ENCODE measurements around the gene LRRC9.
"Not testable (repeated sequence)": the region's sequence is repeated elsewhere in the genome, so short reads cannot be mapped to it uniquely, and the experiment has no call there.

The LRRC9 gene

DNA sequence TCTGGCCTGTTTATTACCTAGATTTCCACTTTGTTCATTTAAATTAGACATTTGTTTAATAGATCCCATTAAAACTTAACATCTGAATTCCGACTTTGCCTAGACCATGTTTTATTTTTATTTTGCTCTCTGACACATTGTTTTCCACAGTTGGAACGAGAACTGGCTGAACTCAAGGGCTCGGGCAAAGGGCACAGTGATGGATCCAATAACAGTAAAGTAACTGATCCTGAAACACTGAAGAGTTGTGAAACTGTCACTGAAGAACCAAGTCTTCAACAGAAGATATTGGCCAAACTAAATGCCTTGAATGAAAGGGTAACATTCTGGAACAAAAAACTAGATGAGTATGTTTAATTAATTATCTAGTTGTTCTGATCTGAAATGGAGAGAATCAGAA lies 39.7 kb downstream of the LRRC9 start:
- DNase-seq, result no peak

DNA sequence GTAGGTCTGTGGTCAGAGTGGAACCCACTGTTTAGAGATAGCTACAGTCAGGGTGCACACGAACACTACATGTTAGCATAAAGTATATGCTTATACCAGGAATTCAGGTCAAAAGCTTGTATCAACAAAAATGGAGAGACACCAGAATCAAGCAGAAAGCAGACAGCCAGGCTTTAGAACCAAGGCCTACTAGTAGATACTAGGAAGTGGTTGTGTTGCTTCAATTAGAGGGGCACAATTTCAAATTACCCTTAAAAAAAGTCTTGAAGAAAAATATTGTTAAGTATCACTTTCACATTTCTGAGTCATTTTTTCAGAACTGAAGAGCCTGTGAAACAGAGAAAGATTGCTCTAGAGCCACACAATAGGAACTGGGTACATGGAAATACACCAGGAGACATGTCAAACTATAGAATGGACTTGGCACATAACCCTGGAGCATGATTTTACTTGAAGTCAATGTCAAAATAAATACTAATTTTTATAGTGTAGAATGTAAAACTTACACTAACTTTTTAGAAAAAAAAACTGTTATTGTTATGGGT lies 41.6 kb downstream of the LRRC9 start:
- no peak for DNase-seq

DNA sequence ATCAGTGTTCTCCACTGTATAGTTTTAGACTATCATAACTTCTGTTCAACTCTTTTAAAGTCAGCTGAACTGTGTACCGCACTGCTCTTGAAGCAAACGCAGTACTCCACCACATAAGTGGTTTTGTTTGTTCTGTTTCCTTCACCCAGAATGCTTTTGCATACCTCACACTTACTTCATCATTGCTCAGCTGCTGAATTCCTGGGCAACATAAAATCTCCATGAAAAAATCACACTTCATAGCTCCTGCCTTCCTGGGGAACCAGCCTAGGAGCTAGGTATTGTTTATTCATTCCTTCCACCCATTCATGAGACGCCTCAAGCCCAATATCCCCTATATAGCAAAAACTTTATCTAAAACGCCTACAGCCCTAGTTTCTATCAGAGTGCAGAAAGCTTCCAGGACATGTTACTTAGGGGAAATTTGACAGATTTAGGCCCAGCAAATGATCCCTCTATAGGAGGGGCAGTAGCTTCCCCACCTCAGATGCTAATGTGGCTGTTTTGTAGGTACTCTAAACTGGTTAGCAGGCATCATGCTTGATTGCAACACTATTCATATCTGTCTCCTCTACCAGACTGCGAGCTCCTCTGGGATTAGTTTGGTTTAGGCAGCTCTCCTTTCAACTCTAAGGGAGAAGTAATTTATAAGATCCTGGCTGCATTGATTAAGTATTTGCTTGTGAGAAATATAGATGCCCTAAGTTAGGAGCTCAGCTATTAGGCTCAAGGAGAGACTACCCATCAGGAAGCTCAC lies 44.5 kb downstream of the LRRC9 start:
- DNase-seq, result no peak

DNA sequence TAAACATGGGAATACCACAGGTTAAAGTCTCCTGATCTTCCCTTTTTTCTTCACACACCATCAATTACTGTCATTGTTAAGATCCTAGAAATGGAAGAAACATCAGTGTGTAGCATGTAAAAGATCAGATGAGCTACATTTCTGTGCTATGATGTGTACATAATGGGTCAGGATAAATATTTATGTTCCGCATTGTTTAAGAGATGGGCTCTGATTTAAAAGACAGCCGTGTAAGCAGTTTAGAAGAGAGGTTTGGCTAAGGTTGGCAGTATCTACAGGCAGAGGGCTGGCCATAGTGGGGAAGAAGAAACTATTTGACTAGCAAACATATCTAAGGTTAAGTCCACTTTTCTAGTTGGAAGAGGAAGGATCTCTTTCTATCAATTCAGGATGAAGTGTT lies 49.4 kb downstream of the LRRC9 start:
- no peak for DNase-seq

DNA sequence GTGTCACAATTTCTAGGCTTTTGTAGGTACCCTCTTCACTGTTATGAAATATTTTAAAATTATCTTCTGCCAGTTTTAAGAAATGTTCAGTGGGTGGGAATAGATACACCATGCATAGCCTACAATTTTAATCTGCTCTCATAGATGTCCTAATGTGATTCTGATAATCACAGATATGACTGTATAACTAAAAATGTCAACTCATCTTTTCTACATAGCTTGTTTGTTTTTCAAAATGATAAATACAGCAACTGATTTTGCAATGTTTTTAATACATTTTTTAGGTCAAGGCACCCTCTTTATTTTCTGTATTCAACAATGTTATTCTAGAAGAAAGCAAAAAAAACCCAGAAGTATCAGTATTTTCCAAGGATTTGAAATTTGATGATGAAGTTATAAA lies 61.6 kb downstream of the LRRC9 start:
- no peak for DNase-seq

DNA sequence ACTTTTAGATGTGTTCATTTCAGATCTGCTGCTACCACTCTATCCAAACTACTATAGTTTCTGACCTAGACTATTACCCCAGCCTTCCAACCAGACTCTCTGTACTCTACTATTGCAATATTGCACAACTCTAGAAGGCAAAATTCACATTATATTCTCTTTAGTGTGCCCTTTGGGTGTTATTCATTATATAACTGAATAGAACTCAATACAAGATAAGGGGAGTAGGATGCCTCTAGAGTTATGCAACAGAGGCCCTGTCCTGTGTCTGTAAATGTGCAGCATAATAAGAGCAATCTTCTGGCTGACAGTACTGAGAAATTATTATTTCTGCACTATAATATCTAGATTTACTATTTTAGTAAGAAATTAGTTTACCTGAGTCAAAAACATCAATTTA lies 63.1 kb downstream of the LRRC9 start:
- DNase-seq, result no peak

DNA sequence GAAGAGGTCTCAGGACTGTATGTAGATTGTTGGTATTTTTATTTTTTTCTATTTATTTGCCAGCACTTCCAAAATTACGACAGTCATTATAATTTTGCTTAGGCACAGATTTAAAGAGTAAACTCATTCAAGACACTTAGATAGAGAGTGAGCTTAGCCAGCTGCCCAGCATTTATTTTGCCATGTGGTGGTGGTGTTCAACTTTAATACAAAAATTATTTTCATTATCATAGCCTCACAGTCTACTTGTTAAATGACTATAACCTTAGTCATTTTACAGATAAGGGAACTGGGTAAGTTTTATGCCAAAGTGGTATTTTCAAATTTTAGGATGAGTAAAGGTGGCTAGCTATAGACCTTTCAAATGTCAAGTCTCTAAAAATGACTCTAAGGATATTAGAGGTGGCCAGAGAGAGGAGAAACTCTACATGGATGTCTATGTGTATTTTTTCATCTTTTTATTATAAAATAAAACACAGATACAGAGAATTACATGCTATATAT lies 66.7 kb downstream of the LRRC9 start:
- no peak for DNase-seq

DNA sequence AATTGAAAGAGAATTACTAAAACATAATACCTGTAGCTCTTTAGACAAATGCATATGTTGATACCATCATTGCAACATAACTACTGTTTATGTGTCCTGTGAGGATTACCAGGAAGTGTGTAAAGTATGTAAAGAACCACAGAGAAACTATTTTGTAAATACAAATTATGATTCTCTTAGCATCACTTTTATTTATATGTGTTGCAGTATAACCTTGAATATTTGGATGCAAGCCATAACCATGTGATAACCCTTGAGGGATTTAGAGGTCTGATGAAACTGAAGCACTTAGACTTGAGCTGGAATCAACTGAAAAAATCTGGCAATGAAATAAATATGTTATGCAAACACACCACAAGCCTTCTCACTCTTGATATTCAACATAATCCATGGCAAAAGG lies 77.5 kb downstream of the LRRC9 start:
- DNase-seq, result no peak

DNA sequence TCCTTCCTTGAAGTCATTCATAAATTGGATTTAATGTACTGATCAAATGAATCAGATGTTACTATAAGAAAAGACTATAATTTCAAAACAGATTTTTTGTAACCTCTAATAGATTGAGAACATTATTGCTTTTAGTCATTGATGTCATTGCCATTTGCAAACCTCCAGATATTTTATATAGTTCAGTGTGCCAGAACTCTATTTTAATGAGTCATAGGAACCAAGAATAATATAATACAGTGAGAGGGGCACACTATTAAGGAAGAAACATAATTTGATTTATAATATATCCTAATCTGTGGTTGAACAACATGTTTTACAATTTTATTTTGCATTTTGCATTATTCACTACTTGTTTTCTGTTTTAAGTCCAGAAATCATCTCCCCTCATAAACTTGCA lies 78.0 kb downstream of the LRRC9 start:
- no peak for DNase-seq

DNA sequence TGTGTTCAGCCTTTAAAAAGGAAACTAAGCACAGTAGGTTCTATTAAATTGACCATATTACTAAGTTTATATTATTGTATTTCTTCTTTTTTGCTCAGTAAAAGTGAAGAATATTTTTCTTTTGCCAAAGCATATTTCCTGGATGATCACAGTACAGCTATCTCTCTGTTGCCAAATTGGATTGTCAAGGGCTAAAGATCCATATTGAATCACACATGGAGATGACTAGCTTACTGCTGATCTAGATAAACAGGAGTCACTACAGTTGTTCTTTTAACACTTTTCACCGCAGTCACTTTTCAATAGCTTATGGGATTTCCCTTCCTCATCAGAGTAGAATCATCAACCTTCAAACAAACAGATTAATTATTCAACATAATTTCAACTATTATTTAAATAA lies 78.6 kb downstream of the LRRC9 start:
- no peak for DNase-seq

DNA sequence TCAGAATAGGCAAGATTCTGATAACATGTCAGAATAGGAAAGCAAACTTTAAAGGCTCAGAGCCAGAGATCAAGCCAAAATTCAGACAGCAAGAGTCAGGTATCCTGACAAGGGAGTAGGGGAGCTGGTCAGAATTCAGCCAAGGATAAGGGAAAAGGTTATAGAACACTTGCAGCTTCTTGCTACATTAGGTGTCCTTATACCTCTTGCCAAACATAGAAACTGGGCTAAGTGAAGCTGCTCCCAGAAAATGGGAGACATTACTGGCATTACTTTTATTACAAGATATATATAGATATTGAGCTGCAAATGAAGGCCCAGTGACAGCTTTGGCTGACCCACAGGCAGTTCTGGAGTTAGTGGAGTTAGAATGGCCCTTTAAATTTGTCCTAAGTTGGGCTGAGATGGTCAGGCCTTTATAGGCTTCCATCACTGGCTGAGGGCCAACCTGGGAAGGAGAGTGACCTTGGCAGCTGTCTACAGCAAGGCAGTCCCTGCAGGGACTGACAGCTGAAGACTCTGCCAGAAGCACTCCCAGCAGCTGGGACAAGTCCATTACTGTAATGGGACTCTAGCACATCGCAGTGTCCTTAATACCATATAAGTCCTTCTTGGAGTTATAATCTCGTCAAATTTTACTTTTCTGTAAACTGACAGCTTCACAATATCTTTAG lies 83.0 kb downstream of the LRRC9 start:
- no peak for DNase-seq

DNA sequence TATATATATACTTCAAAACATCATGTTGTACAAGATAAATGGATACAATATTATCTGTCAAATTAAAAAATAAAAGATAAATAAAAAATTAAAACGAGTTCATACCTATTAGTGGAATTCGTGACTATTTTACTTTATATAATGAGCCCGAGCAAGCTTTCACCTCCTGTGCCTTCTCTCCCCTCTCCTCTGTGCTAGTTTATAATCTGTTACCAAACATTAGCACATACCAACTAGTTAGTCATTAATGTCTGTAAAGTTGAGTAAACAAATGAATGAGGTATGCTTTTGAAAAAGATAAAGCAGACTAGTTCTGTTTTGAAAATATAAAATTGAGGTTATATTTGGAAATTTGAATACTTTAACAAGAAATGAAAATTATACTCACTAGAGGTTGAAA lies 84.0 kb downstream of the LRRC9 start:
- DNase-seq, result no peak

DNA sequence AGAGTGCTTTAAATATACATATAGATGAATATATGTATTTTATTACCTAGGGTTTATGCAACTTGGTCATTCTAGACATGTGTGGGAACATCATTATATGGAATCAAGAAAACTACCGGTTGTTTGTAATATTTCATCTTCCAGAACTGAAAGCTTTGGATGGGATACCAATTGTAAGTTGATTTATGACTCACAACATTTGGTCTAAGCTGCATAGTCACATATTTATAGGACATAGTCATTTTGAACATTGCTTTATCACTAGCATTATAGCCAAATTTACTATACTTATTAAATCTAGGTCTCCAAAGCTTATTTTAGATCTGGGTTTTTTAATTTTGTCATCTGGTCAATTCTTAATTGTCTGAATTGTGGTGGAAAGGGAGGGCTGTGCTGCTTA lies 88.1 kb downstream of the LRRC9 start:
- no peak for DNase-seq

DNA sequence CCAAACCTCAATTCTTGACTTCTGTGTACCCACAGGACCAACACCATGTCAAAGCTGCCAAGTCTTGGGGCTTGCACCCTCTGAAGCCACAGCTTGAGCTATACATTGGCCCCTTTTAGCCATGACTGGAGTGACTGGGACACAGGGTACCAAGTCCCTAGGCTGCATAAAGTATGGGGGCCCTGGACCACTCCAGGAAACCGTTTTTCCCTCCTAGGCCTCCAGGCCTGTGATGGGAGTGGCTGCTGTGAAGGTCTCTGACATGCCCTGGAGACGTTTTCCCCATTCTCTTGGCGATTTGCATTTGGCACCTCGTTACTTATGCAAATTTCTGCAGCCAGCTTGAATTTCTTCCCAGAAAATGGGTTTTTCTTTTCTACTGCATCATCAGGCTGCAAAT lies 90.3 kb downstream of the LRRC9 start:
- not testable (repeated sequence) for DNase-seq

DNA sequence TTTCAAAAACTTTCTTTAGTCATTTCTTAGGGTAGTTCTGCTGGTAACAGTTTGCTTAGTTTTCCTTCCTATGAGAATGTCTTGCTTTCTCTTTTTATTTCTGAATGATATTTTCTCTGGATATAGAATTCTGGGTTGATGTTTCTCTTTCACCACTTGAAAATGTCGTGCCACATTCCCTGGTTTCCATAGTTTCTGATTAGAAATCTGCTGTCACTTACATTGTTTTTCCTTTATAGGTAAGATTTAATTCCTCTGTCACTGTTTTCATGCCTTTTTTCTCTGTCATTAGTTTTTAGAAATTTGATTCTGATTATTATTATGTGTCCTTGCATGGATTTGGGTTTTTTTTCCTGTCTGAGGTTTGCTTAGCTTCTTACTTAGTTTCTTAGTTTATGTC lies 94.5 kb downstream of the LRRC9 start:
- DNase-seq, result no peak

DNA sequence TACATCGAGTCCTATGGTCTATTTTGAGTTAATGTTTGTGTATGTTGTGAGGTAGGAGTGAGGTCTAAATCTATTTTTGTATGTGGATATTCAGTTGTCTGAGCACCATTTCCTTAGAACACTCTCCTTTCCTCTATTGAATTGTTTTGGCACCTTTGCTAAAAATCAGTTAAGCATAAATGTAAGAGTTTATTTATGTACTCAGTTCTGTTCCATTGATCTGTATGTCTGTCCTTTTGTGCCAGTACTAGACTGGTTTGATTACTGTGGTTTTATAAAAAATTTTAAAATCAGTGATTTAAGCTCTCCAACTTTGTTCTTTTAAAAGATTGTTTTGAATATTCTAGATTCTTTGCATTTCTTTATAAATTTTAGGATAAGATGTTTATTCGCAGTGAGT lies 101.7 kb downstream of the LRRC9 start:
- DNase-seq, result no peak

DNA sequence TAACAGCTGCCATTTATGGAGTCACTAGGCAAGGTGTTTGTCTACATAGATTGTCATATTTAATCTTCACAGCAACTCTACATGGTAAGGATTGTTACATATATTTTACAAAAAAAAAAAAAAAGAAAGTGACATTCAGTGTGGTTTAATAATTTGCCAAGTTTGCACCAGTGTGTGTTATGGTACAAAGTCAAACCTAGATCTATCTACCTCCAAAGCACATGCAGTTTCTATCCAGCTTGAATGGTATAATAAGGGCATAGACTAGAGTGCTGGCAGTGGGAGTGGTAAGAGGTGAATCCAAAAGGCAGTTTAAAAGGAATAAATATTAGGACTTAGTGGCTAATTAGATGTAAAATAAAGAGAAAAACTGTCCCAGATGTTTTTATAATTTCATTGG lies 105.6 kb downstream of the LRRC9 start:
- DNase-seq, result no peak

DNA sequence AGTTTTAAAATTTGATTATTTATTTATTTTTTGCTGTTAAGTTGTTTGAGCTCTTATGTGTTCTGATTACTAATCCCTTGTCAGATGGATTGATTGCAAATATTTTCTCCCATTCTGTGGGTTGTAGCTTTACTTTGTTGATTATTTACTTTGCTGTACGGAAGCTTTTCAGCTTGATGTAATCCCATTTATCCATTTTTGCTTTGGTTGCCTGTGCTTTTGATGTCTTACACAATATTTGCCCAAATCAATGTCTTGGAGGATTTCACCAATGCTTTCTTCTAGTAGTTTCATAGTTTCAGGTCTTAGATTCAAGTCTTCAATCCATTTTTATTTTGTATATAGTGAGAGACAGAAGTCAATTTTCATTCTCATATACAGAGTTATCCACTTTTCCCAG lies 115.2 kb downstream of the LRRC9 start:
- DNase-seq, result no peak

DNA sequence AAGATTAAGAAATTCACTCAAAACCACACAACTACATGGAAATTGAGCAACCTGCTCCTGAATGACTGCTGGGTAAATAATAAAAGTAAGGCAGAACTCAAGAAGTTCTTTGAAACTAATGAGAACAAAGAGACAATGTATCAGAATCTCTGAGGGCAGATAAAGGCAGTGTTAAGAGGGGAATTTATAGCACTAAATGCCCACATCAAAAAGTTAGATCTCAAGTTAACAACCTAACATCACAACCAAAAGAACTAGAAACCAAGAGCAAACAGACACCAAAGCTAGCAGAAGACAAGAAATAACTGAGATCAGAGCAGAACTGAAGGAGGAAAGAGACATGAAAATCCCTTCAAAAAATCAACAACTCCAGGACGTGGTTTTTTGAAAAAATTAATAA lies 128.0 kb downstream of the LRRC9 start:
- not testable (repeated sequence) for DNase-seq

DNA sequence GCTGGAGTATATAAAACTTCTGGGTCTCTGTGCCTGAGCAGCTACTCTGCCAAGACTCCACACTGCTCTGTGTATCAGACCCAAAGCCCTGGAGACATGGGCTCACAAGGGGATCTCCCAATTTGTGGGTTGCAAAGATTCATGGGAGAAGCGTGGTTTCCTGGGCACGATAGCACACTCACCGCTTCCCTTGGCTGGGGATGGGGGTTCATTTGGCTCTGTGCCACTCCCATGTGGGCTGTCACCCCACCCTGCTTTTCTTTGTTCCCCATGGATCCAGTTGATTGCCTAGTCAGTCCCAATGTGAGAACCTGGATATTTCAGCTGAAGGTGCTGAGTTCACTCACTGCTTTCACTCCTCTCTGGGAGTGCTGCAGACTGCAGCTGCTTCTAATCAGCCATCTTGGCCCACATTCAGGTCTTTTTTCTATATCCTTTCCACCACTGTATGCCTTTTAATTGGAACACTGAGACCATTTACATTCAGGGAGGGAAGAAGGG lies 131.8 kb downstream of the LRRC9 start:
- DNase-seq, result peak; percentile 9

DNA sequence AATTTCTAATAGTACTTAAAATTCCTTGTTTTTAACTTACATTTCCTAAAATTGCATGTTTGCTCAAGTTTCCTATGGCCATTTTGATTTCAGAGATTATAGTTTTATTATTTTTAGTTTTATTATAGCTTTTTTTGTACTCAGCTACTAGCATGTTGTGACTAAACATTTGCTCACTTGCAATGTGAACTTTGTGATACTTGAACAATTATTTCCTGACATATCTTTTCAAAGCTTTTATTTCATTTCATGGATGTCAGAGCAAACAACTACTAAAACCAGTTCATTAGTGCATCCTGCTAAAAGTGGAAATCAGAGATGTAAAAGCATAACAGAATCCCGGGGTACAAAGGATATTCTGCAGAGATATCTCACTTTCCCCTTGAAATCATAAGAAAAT lies 138.1 kb downstream of the LRRC9 start:
- DNase-seq, result no peak

DNA sequence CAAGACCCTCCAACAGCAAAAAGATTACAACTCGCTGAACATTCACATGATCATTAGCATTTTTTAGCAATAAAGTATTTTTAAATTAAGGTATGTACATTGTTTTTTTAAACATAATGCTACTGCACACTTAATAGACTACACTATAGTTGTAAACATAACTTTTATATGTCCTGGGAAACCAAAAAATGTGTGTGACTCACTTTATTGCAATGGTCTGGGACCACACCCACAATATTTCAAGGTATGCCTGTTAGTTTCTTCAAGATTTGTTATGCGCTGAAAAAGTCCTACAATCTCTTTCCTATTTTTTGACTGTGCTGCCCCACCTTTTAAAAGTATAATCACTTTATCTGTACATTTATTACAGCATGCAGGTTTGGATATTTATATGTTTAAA lies 141.4 kb downstream of the LRRC9 start:
- no peak for DNase-seq

DNA sequence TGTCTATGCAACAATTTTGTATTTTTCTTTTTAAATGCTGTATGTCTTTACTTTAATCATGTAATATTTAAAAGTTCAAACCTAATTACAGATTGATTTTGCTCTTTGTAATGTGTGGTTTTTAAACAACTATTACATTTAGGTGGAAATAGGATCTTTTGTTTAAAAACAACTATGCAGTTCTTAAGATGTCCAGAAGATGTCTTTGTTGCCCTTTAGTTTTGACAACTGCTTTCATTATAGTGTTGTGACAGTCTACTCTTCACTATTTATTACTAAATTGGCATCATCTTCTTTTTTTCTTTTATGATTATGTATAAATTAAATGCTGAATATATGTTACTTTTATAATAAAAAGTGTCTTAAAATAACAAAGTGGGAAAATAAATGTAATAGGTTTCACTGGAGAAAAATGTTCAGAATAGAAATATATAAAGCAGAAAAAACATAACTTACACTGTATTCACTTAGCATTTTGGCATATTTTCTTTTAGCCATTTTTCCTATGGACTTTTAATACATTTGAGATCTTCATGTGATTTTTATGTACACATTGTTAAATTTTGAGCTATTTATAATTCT lies 144.6 kb downstream of the LRRC9 start:
- DNase-seq, result no peak

DNA sequence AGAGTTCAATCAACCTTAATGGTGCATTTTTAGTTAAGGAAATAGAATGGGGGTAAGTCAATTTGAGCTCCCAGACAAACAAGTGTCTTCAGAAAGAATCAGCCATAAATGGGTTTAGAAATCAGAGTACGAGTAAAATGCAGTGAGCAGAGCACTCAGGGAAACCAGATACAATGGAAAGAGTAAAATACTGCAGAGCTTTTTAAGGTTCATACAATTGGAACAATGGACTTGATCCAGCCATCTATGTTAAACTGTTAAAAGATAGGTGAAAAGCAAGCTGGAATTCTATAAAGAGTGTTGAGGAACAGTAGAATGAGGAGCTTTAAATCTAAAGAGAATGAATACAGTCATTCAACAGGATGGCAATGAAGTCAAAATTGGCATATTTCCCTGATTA lies 147.9 kb downstream of the LRRC9 start:
- no peak for DNase-seq

All from activated naive CD4-positive, alpha-beta T cell treated with Interleukin-2 at 50 U/mL for 16 hours (primary cell).